A673 (cell line): ENCODE results near the gene CSRP3. TPM values are rescaled to one million over a fixed set of nuclear protein-coding genes. Genes with fewer than 3 reads are reported as not detected.

Experiments
- BruUV-seq: library from RNA; stranded (reverse); fragments of 400-500 nt; replicated peaks from 2 replicates; lab custom pipeline; 2021; lab: Mats Ljungman, UMichigan
- CTCF ChIA-PET: fragments of 300-600 bp; sonication (Branson Sonifier 250); formaldehyde crosslinking; loops from one replicate; lab custom pipeline; 2022; ENCODE audit warnings: antibody characterized with exemption; lab: Charles Lee
- POLR2A ChIA-PET: fragments of 300-600 bp; sonication (Branson Sonifier 250); formaldehyde crosslinking; loops from one replicate; lab custom pipeline; 2022; ENCODE audit warnings: antibody characterized with exemption; ENCODE audit not compliant: low non-redundant PET; lab: Charles Lee
- DNase-seq: peaks from one replicate; pipeline ENCODE4 v3.0.0-alpha.2; 2015; ENCODE audit warnings: low spot score
- H3K27ac ChIP-seq: fragments of 200-600 bp; sonication (generic); 2 replicates; pipeline ENCODE4 v1.5.1; 2016; ENCODE audit warnings: mixed run types, low read depth, mild to moderate bottlenecking, mixed read lengths, antibody characterized with exemption, low read length; ENCODE audit not compliant: poor library complexity, severe bottlenecking
- H3K27me3 ChIP-seq: fragments of 200-600 bp; sonication (generic); replicated peaks from 2 replicates; pipeline ENCODE4 v1.6.1; 2017; ENCODE audit warnings: mixed run types, low read depth, mild to moderate bottlenecking, mixed read lengths, antibody characterized with exemption, low read length; ENCODE audit not compliant: insufficient read depth, poor library complexity
- H3K36me3 ChIP-seq: fragments of 200-600 bp; sonication (generic); 2 replicates; pipeline ENCODE4 v1.6.1; 2016; ENCODE audit warnings: mixed run types, mild to moderate bottlenecking, mixed read lengths, antibody characterized with exemption, low read length; ENCODE audit not compliant: insufficient read depth, poor library complexity, severe bottlenecking
- H3K4me1 ChIP-seq: fragments of 200-600 bp; sonication (generic); 2 replicates; pipeline ENCODE4 v1.6.1; 2017; ENCODE audit warnings: mixed run types, mild to moderate bottlenecking, mixed read lengths, antibody characterized with exemption, low read length; ENCODE audit not compliant: insufficient read depth, poor library complexity, severe bottlenecking
- H3K4me3 ChIP-seq: fragments of 200-600 bp; sonication (generic); 2 replicates; pipeline ENCODE4 v1.5.1; 2016; ENCODE audit warnings: low read depth, mixed run types, mild to moderate bottlenecking, mixed read lengths, low read length; ENCODE audit not compliant: poor library complexity, severe bottlenecking
- H3K9me3 ChIP-seq: fragments of 200-600 bp; sonication (generic); 2 replicates; pipeline ENCODE4 v1.6.1; 2016; ENCODE audit warnings: mixed run types, low read depth, mild to moderate bottlenecking, mixed read lengths, antibody characterized with exemption, low read length; ENCODE audit not compliant: poor library complexity, severe bottlenecking
- CTCF ChIP-seq: fragments of 300-800, 200-600 bp; sonication (generic); conservative IDR thresholded peaks from 2 replicates; pipeline ENCODE4 v1.5.1; 2017; ENCODE audit warnings: low read depth, mild to moderate bottlenecking, antibody characterized with exemption, low read length, moderate library complexity, mixed read lengths
- EZH2 ChIP-seq: fragments of 200-600 bp; sonication (generic); IDR thresholded peaks from 2 replicates; pipeline ENCODE4 v1.6.1; 2017; ENCODE audit warnings: borderline replicate concordance, low read depth, mild to moderate bottlenecking, mixed read lengths, antibody characterized with exemption, low read length; ENCODE audit not compliant: poor library complexity, severe bottlenecking
- intact Hi-C: fragments of 100-400 bp; cut with micrococcal nuclease; formaldehyde crosslinking; loops from one replicate; pipeline ENCODE4 v1.10.0; 2022; ENCODE audit not compliant: unreplicated experiment
- total RNA-seq: library from RNA; stranded (reverse); gene quantifications from 2 replicates; pipeline ENCODE4 v1.2.3, GENCODE V29; 2021

The CSRP3 gene
- total RNA-seq, 1 experiment from 2014 or later, result not detected

GRCh38 chr11:19200410-19201201 is 1.2 kb downstream of the CSRP3 start:
- CTCF ChIA-PET, result no interaction called here
- DNase-seq, result no peak
- intact Hi-C loops, result no loop called here

DNA sequence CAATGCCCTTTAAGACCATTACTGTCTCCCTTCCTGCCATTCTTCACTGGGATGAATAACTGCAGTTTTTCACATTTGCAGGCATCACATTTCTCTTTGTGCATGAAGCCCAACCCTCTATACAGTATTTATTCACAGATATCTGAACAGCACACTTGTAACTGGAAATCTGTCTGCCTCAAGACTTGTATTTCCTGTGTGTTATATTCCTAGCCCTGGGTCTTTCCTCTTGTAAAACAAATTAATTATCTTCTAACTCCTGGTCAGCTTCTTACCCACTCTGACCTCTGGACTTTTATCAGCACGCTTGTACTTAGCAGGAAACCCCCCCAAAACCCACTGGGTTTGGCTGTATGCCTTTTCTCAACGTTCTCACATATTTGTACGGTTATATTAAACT is 2.0 kb downstream of the CSRP3 start:
- no peak for TF ChIP-seq CTCF
- no peak for TF ChIP-seq EZH2
- H3K36me3 ChIP-seq, result no peaks in the 10 kb centered on the region
- no peaks in the 10 kb centered on the region for H3K9me3 ChIP-seq
- DNase-seq, result no peak
- intact Hi-C loops, result no loop called here
- H3K4me1 ChIP-seq, result no peaks in the 10 kb centered on the region
- CTCF ChIA-PET, result no interaction called here
- BruUV-seq, result no TSS peak
- H3K27me3 ChIP-seq, result peaks cover 10% of the 10 kb centered on the region
- no peak overlapping the region for H3K27ac ChIP-seq
- no peak overlapping the region for H3K4me3 ChIP-seq
- POLR2A ChIA-PET, result no interaction called here

More at GRCh38 chr11:19200410-19201201, 1.2 kb downstream of the CSRP3 start:
- Histone ChIP-seq H3K27ac (no peak overlapping the region), H3K27me3 (peaks cover 10% of the 10 kb centered on the region), H3K4me3 (no peak overlapping the region), H3K36me3 (no peaks in the 10 kb centered on the region), H3K4me1 (no peaks in the 10 kb centered on the region), H3K9me3 (no peaks in the 10 kb centered on the region)
- POLR2A ChIA-PET, result no interaction called here
- no TSS peak for BruUV-seq
- TF ChIP-seq CTCF (no peak), EZH2 (no peak)

DNA sequence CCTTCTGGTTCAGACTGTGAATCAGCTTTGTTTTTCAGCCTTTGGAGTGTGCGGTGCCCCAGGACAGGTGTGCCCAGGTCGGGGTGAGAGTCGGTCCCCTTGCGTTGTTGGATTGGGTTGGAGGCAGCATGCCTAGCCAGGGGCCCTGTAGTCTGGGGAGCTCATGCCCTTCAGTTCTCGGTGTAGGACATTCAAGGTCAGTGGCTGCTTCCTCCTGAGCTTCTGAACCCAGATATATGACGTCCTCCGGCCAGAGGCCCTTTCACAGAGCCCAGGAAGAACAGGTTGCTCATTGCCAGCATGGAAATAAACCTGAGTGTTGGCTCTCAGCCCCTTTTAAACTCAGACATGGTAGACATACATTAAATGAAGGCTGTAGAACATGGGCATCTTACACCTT is 2.7 kb downstream of the CSRP3 start:
- Histone ChIP-seq H3K27me3 (peaks cover 10% of the 10 kb centered on the region), H3K4me1 (no peaks in the 10 kb centered on the region), H3K27ac (no peak overlapping the region), H3K36me3 (no peaks in the 10 kb centered on the region), H3K9me3 (no peaks in the 10 kb centered on the region), H3K4me3 (no peak overlapping the region)
- ChIA-PET CTCF (no interaction called here), POLR2A (no interaction called here)
- no peak for DNase-seq
- no TSS peak for BruUV-seq
- no peak for TF ChIP-seq CTCF
- no peak for TF ChIP-seq EZH2
- intact Hi-C loops, result no loop called here
